Subcutaneous adipose tissue (tissue), 4 donors: ENCODE measurements around the gene TSC22D1. TPM values are rescaled to one million over a fixed set of nuclear protein-coding genes. Genes with fewer than 3 reads are reported as not detected.

Experiments used
- CTCF ChIP-seq: fragments of 450-650 bp; IDR thresholded peaks from one replicate; pipeline ENCODE4 v1.5.1; 2016; ENCODE audit warnings: low read depth, mild to moderate bottlenecking, control low read depth, antibody characterized with exemption, moderate library complexity
- total RNA-seq, 4 donors: library from RNA; depleted of rRNA; stranded (reverse); fragments of >200 nt; gene quantifications; one replicate each; pipeline ENCODE4 v1.1.0, GENCODE V29; 2016

TSC22D1 gene
- total RNA-seq, 4 donors from 2014 or later = 77.0 to 182 (median 92.1) TPM

GRCh38 chr13:44484562-44485138 lies 91.5 kb downstream of the TSC22D1 start:
- no peak for TF ChIP-seq CTCF

- TF ChIP-seq CTCF = no peak
Observed at GRCh38 chr13:44474122-44474910, 101.8 kb downstream of the TSC22D1 start.

- TF ChIP-seq CTCF = no peak
Observed at GRCh38 chr13:44471686-44472085, 104.4 kb downstream of the TSC22D1 start.

- no peak for TF ChIP-seq CTCF
Observed at GRCh38 chr13:44470638-44471562, 105.2 kb downstream of the TSC22D1 start.

GRCh38 chr13:44468874-44469273 lies 107.3 kb downstream of the TSC22D1 start:
- no peak for TF ChIP-seq CTCF

- no peak for TF ChIP-seq CTCF
Observed at GRCh38 chr13:44465318-44465717, 110.8 kb downstream of the TSC22D1 start.

- no peak for TF ChIP-seq CTCF
Observed at GRCh38 chr13:44464471-44464870, 111.7 kb downstream of the TSC22D1 start.
